Measurements from ENCODE around the gene RPS4Y2.

Gene RPS4Y2

GRCh38 chrY:20755808-20756207 lies at the start of gene RPS4Y2:
Gene RPS4Y2, plus strand, starts transcription at chrY:20756108. Its CDS starts 56 bp downstream, at chrY:20756164.
- DNase-seq = no peak

- no peak for DNase-seq
Measured at GRCh38 chrY:20714391-20714790, 41.5 kb upstream of the RPS4Y2 start.

- DNase-seq = no peak
Measured at GRCh38 chrY:20726184-20726907, 29.6 kb upstream of the RPS4Y2 start.

GRCh38 chrY:20735200-20735599 lies 20.7 kb upstream of the RPS4Y2 start:
- DNase-seq = no peak

- no peak for DNase-seq
Measured at GRCh38 chrY:20739806-20740205, 16.1 kb upstream of the RPS4Y2 start.

- DNase-seq = no peak
Measured at GRCh38 chrY:20740609-20741008, 15.3 kb upstream of the RPS4Y2 start.

GRCh38 chrY:20745060-20745459 lies 10.8 kb upstream of the RPS4Y2 start:
- DNase-seq = no peak

- no peak for DNase-seq
Measured at GRCh38 chrY:20746919-20747318, 9.0 kb upstream of the RPS4Y2 start.

- no peak for DNase-seq
Measured at GRCh38 chrY:20763869-20764268, 8.0 kb downstream of the RPS4Y2 start.

GRCh38 chrY:20765117-20765516 lies 9.2 kb downstream of the RPS4Y2 start:
- DNase-seq = no peak

- no peak for DNase-seq
Measured at GRCh38 chrY:20770755-20771154, 14.8 kb downstream of the RPS4Y2 start.

- no peak for DNase-seq
Measured at GRCh38 chrY:20776104-20776503, 20.2 kb downstream of the RPS4Y2 start.

GRCh38 chrY:20780104-20780654 lies 24.3 kb downstream of the RPS4Y2 start:
- no peak for DNase-seq

GRCh38 chrY:20780776-20781175 lies 24.9 kb downstream of the RPS4Y2 start:
- no peak for DNase-seq

- DNase-seq = no peak
Measured at GRCh38 chrY:20781408-20781807, 25.5 kb downstream of the RPS4Y2 start.

- DNase-seq = no peak
Measured at GRCh38 chrY:20784965-20785364, 29.1 kb downstream of the RPS4Y2 start.

- DNase-seq = no peak
Measured at GRCh38 chrY:20787076-20787475, 31.2 kb downstream of the RPS4Y2 start.

- DNase-seq = no peak
Measured at GRCh38 chrY:20798351-20799049, 42.6 kb downstream of the RPS4Y2 start.

- no peak for DNase-seq
Measured at GRCh38 chrY:20802659-20803058, 46.8 kb downstream of the RPS4Y2 start.

- DNase-seq = no peak
Measured at GRCh38 chrY:20806243-20806642, 50.3 kb downstream of the RPS4Y2 start.

- DNase-seq = no peak
Measured at GRCh38 chrY:20813459-20813858, 57.6 kb downstream of the RPS4Y2 start.

- no peak for DNase-seq
Measured at GRCh38 chrY:20814794-20815193, 58.9 kb downstream of the RPS4Y2 start.

- DNase-seq = no peak
Measured at GRCh38 chrY:20817067-20817466, 61.2 kb downstream of the RPS4Y2 start.
